TTC549 (cell line): ENCODE results near the gene TMEM131.

ENCODE experiments used
- FAIRE-seq: peaks from 2 replicates; lab custom pipeline; 2012; peaks lifted over from hg19 to GRCh38; lab: Jason Lieb, UNC

Gene TMEM131

GRCh38 chr2:97759727-97760407 lies 235.9 kb downstream of the TMEM131 start:
- FAIRE-seq, result no peak

GRCh38 chr2:97758131-97758705 lies 237.5 kb downstream of the TMEM131 start:
- FAIRE-seq, result no peak

- FAIRE-seq, result no peak
Measured at GRCh38 chr2:97757062-97757461, 238.7 kb downstream of the TMEM131 start.

- no peak for FAIRE-seq
Measured at GRCh38 chr2:97755491-97755890, 240.3 kb downstream of the TMEM131 start.

GRCh38 chr2:97754690-97755346 lies 240.9 kb downstream of the TMEM131 start:
- no peak for FAIRE-seq

GRCh38 chr2:97752342-97753334 lies 243.1 kb downstream of the TMEM131 start:
- no peak for FAIRE-seq

GRCh38 chr2:97751752-97752151 lies 244.0 kb downstream of the TMEM131 start:
- no peak for FAIRE-seq

- FAIRE-seq, result no peak
Measured at GRCh38 chr2:97750017-97750416, 245.7 kb downstream of the TMEM131 start.

- no peak for FAIRE-seq
Measured at GRCh38 chr2:97749581-97749980, 246.2 kb downstream of the TMEM131 start.

- no peak for FAIRE-seq
Measured at GRCh38 chr2:97747716-97748115, 248.0 kb downstream of the TMEM131 start.

GRCh38 chr2:97747285-97747684 lies 248.5 kb downstream of the TMEM131 start:
- no peak for FAIRE-seq

GRCh38 chr2:97745474-97746174 lies 250.1 kb downstream of the TMEM131 start:
- no peak for FAIRE-seq

- no peak for FAIRE-seq
Measured at GRCh38 chr2:97743913-97744312, 251.8 kb downstream of the TMEM131 start.

- FAIRE-seq, result no peak
Measured at GRCh38 chr2:97742381-97742847, 253.3 kb downstream of the TMEM131 start.

GRCh38 chr2:97741686-97742085 lies 254.1 kb downstream of the TMEM131 start:
- FAIRE-seq, result no peak

GRCh38 chr2:97741251-97741650 lies 254.5 kb downstream of the TMEM131 start:
- no peak for FAIRE-seq

GRCh38 chr2:97740590-97741182 lies 255.1 kb downstream of the TMEM131 start:
- no peak for FAIRE-seq

GRCh38 chr2:97739893-97740245 lies 255.9 kb downstream of the TMEM131 start:
- FAIRE-seq, result no peak

GRCh38 chr2:97739020-97739892 lies 256.5 kb downstream of the TMEM131 start:
- no peak for FAIRE-seq
